ENCODE measurements around the gene CRADD.
"Not testable (repeated sequence)": the region's sequence is repeated elsewhere in the genome, so short reads cannot be mapped to it uniquely, and the experiment has no call there.

CRADD gene

DNA sequence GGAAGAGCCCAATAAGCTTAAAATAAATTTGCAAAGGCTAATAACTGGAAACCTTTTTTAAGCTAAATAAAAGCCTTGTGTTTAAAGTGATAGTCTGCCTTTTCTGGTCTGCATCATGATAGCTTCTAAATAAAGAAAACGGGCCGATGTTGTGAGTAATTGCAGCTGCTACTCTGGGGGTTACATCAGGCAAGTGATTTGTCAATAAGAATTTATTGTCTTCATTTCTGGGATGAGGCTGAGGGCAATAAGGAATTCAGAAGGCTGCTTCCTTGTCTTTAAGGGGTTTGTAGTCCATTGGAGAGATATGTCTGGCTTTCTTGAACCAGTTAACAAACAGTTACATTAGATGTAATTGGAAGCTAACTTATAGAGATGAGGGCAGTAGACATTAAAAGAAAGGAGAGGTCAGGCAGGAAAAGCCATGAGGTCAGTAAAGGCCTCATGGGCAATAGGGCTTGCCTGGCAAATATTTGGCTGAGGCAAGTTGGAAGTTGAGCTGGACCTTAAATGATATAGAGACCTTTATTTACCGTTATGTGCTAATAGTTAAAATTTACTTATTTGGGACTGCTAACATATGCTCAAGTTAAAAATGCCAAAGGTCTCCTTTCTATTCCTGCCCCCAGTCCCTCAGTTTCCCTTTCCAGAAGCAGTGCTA is 85.0 kb downstream of the CRADD start:
- DNase-seq: no peak

DNA sequence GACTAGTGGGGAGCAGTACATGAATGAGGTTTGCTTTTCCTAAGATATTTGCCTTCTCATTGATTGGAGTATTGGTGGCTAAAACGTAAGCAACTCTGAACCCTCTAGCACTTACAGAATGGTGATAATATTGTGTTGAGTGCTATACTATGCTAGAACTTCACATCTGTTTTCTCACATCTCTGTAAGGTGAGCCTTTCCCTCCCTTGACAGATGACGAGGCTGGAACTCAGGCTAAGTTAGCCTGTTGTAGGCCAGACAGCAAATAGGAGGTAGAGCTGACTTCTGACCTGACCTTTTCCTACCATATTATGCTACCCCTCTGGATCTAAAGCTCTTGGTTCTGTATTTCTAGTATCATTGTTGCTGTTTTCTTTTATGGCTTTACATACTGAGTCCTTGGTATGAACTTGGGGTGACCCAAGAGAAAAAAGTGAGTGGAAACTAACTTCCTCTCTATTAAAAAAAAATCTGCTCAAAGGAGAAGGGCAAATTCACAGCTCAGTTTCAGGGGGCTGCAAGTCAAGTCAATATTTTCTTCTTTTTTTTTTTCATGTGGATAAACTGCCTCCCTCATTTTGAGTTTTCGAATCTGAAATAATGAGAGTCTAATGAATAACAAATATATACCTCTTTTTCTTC is 85.9 kb downstream of the CRADD start:
- DNase-seq: no peak

DNA sequence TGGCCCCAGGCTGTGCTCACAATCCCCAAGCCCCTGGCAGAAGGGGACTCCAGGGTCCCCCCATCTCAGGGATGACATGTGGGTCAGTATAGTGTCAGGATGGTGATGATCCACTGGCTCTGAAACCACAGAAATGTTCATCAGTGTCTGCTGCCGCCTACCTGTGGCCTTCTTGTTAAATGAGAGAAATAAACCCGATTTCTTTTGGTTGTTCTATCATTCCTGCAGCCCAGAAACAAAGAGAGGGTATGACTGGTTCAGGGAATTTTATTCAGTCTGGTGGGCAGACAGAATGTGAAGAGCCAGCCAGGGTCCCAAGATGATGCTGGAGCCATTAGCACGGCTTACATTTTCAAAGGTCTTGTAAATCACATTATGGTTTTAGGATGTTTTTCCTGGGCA is 86.6 kb downstream of the CRADD start:
- peak; percentile 12 for DNase-seq

DNA sequence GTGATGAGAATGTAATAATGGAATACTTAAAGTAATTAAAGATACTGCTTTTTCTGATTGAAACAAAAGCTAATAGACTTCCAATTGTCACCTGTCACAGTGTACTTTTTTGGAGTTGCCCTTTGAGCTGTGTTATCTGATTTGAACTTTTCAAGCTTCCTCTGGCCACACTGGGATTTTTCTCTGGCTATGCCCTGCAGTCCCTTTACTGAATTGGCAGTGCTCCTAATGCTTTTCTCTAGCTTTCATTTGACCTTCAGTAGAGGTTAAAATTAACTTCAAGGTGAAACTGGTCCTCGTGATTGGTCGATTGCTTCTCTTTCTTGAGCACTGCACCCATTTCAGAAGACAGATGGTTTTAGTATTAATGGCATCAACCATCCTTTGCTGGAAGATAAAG is 89.2 kb downstream of the CRADD start:
- DNase-seq: no peak

DNA sequence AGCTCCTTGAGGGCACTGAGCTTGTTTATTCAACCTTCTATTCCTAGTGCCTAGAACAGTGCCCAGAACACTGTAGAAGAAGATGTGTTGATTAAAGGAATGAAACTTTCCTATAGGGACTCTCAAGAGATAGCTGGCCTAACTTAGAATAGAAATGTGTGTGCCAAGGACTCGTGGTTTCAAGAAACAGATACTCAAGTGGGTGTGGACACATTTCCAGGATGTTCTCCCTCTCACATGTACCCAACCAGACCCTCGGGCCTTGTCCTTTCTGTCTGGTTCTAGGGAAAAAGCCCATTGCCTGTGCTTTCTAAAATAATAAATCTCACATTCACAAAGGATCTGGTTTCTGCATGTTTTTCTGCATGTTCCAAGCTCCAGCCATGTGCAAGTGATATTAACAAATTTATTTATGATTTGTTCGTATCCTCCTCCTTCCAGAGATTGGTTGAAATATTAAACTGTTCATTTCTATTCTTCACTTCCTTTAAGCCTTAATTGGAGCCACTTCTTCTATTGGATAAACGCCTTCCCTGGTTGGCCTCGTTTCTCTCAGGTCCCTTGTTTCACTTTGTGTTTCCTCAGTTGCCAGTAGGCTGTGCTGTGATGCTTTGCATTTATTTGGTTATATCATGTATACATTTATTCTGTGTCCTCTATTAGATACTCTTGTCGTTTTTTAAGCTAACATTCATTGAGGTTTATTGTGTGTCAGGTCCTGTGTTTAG is 89.8 kb downstream of the CRADD start:
- DNase-seq: peak; percentile 48

DNA sequence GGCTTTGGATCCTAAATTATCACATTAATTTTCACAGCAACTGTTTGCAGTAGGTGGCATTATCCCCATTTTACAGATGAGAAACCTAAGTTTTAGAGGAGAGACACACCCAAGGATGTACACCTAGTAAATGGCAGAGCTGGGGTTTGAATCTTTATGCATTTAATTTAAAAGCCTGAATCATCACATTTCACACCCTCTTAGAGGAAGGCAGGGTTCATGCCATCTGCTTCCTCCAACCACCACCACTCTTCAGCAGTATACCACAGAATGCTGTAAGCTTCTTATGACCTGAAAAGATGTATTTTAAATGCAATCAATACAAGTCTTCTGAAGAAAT is 90.3 kb downstream of the CRADD start:
- no peak for DNase-seq

DNA sequence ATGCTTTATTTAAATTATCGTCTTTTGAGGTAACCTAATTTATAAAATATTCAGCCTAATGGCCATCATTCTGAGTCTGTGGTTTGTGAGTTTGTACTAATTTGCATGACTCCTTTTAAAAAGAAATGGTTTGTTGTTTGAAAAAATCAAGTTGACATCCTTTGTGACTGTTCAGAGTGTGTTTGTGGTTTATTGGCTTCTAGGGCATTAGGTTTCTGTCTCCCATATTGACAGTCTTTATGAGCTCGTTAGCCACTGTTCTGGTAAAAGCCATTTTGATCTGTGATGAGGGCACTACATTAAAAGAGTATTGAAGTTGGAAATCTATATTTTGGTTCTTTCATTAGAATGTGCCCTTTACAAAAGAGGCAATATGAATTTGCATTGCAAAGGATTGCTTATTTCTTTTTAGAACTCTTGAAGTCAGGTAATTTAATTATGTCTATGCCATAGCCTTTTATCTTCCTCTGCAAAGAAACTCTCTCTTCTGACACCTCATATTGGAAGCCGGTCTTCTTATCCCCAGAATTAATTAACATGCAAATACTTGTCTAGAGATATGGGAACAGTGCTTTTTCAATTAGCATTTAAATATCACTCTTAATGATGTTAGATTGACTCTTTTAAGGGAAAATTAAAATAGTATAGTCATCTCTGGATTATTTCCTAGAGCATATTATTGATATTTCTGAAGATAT is 95.0 kb downstream of the CRADD start:
- no peak for DNase-seq

DNA sequence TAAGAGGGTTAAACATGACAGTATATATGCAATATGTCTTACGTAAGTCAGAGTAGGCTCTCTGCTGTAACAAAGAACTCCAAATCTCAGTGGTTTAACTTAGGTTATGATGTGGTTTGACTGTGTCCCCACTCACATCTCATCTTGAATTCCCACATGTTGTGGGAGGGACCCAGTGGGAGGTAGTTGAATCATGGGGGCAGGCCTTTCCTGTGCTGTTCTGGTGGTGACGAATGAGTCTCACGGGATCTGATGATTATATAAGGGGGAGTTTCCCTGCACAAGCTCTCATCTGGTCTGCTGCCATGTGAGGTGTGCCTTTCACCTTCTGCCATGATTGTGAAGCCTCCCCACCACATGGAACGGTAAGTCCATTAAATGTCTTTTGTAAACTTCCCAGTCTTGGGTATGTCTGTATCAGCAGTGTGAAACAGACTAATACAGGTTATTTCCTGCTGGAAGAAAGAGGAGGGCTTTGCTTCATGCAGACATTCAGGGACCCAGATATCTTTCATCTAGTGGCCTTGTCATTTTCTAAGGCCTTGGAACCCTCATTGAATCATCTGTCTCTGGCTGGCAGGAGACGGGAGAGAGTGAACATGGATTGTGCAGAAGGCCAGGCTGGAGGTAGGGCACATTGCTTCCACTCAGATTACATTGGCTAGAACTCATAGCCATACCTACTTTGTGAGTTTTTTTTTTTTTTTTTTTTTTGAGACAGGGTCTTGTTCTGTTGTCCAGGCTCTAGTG is 96.1 kb downstream of the CRADD start:
- DNase-seq: no peak

DNA sequence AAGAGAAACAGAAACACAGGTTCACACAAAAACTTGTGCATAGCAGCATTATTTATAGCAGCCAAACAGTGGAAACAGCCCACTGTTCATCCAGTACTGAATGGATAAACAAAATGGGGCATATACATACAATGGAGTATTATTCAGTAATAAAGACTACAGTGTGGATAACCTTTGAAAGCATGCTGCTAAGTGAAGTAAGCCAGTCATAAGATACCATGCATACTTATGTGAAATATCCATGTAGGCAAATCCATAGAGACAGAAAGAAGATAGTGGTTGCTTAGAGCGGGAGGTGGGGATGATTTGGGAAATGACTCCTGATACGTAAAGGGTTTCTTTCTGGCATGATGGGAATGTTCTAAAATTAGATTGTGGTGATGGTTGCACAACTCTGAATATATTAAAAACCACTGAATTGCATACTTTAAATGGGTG is 99.4 kb downstream of the CRADD start:
- no peak for DNase-seq

DNA sequence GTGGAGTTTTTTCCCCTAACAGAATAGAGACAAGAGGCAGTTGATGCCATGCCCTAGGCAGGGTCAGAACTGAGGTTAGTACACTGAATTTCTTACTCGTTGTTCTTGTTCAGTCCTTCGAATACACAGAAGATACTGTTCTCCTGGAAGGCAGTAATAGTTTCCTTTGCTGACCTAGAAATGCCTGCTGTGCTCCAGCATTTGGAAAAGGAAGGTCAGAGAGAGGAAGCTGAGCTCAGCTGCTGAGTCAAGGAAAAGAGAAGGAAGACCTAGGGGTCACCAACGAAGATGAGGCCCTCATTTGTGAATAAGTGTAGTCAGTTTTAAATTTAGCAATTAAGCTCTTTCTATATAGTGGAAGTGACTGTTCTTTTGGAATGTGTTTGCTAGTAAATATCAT is 100.1 kb downstream of the CRADD start:
- DNase-seq: no peak

DNA sequence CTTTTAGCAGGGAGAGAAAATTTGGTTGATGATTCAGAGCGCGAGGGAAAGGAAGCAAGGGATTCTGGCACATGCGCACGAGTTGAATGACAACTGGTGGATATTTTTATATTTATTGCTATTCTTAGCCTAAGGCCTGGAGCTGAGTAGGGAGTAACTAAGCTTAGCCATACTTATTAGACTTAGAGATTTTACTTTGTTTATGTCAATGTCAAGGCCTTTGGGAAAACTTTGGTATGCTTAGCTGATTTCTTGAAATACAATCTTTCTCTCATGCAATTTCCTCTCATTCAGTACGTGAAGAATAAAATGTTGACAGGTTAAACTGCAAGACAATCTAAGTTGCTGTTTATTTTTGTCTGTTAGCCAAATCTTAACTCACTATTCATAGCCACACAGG is 101.1 kb downstream of the CRADD start:
- DNase-seq: no peak

DNA sequence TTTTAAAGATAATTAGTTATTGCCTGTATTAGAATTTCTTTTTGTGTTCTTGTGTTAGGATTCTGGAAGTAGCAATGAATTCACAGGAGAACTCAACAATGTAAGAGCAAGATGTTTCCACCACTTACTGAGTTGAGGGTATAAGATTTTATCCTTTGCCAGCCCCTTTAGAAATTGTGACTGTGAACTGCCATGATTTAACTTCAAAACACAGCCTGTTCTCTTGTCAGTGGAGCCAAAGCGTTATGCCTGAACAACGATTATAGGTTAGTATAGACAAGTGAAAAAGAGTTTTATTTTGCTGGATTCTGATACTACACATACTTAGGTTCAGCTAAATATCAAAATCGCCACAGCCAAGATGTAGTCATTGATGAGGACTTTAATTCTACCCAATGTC is 101.6 kb downstream of the CRADD start:
- DNase-seq: no peak

DNA sequence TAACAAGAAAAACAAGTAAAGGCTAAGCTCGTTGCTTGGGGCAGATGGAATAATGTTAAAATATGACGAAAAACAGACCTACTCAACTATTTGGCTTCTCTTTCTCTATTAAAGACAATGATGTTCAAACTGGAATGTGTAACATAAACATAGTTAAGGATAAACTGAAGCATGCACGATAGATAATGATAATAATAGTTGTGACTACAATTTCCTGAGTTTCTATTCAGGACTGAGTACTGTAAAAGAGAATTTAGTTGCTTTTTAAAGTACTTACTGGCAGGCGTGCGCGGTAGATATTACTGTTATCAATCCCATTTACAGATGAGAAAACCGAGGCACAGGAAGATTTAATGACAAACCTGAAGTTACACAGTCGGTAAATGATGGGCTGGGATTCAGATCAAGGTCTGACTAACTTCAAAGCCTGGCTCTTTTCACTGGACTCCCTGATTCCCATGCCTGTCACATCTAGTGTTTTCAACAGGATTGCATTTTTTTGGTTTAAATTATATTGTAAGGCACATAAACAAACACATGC is 103.0 kb downstream of the CRADD start:
- DNase-seq: no peak

DNA sequence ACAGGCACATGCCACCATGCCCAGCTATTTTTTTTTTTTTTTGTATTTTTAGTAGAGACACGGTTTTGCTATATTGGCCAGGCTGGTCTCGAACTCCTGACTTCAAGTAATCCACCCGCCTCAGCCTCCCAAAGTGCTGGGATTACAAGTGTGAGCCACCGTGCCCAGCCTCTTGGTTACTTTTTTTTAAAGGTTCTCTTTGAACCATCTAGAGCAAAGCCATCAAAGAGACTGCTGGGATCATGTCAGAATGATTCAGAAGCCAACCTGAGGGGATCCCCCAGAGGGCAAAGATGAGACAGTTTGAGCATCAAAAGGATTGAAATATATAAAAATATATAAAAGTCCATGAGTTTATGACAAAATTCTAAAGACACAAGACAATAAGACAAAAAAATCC is 103.7 kb downstream of the CRADD start:
- DNase-seq: not testable (repeated sequence)

DNA sequence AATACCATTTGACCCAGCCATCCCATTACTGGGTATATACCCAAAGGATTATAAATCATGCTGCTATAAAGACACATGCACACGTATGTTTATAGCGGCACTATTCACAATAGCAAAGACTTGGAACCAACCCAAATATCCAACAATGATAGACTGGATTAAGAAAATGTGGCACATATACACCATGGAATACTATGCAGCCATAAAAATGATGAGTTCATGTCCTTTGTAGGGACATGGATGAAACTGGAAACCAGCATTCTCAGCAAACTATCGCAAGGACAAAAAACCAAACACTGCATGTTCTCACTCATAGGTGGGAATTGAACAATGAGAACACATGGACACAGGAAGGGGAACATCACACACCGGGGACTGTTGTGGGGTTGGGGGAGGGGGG is 104.8 kb downstream of the CRADD start:
- not testable (repeated sequence) for DNase-seq

DNA sequence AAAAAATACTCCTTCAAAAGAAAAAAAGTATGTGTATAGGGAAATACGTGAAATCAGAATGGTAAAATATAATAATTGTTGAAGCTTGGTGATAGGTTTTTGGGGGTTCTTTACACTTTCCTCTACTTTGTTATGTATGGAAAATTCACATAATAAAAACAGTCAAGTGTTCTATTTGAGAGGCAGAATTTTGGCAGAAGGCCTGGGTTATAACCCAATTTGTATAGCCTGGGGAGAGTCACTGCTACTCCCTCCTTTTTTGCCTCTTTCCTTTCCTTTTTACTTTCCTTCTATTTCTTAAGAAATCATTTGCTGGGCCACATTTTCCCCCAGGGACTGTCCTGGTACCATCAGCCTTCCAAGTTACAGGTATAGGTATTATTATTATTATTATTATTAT is 105.7 kb downstream of the CRADD start:
- DNase-seq: no peak

DNA sequence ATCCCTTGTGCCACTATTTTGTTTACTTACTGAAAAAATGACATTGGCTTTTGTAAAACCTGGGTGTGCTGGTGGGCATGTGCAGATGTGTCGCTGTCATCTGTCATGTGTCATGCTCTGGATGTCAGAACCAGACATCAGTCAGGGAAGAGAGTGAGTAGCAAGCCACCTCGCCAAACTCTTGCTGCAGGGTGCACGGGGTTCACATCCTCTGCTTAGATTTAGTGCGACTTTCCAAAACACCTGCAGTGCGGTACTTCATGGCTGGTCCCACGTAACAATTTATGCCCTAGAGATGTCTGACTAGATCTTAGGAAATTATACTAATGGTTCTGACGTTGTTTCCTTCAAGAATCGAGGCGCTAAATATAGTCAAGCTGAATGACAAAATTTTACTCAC is 106.7 kb downstream of the CRADD start:
- no peak for DNase-seq

DNA sequence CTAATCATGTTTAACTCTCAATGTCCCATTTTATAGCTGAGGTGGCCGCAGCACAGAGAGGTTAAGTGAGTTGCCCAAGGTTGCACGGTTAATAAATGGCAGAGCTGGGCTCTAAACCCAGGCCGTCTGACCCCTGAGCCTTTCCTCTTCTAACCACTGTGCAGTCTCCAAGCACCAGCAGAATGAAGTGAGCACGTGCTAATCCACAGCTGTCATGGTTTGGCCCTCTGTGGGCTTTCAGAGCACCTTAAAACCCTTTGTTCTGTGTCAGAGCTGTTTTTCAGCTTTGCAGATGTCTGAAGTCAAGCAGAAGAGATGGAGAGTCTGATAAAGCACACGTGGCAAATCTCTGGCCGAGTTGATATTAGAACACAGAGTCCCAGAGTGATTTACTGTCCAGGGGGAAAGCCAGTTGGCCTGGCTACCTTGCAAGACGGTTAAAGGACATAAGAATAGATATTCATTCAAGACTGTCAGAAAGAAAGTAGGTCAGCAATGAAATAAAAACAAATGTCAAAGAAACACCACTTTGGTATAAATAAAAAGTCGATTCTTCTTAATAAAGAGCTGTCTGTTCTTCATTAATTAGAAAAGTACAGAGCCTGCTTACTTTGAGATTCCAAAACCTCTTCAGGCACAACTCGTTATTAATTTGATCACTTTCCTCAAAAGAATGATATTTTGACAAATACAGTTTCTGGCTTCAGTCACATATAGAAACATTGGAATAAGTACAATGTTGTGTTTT is 107.3 kb downstream of the CRADD start:
- peak; percentile 57 for DNase-seq

DNA sequence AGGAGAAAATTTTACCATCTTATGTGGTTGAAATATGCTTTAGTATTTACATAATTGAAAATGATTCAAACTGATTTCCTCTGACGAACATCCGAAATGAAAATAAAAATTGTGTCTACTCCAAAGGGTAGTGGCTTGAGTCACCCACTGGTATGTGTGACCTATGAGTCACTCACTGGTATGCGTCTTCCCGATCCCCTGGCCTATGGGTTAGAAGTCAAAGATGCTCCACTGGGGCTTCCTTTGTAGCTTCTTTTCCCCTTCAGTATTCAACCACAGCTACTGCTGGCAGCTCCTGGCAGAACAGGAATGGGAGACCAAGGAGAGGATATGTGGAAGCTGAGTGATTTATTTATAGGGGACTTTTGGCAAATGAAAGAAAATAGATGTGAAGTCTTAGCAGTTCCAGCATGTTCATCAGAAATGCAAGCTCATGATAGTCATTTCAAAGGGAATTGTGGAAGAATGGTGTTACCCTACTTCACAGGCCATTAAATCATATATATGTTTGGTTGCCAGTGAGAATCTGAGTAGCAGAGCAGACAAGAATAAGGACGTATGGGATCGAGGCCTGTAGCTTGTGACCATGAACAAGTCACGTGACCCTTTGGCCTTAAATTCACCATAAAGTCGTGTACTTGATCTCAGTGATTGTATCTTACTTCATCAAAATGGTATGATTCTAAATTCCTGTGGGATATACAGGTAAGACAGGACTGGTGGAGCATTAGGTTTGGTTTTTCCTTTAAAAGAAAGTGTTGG is 108.3 kb downstream of the CRADD start:
- DNase-seq: peak; percentile 49

DNA sequence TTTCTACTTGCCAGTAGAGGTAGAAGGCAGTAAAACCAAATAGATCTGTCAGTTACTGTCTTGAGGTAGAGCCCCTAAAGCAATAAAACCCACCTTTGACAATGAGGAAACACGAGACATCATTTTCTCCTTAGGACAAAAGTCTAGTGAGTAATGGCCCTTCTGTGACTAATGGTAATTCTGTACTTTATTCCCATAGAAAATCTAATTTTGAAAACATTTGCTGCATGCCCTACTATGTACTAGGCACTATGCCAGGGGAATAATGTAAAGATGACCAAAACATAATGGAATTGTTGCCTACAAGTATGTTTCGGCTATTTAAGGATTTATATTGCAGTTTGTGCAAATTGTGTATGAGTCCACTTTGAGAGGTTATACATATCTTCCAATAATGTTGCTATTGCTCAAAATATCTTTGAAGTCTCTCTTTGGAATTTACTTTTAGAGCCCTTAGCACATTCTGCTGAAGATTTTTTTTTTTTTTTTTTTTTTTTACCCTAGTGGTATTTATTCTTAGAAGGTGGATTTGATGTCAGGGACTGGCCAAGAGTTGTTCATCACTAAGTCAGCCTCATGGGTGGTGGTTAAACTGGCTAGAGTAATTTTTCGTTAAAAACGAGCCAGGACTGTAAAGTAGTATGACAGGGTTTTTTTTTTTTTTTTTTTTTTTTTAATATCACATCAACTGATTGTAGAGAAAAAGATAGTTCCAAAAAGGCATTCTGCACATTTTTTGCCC is 109.7 kb downstream of the CRADD start:
- DNase-seq: no peak

Measured in DMS53 (cell line).